Hypothalamus (tissue), 51 donors: ENCODE measurements around the gene CAPN15.
A peak's percentile ranks its signal among the peaks of the same experiment; 100 is the strongest.
"Not testable (repeated sequence)": the region's sequence is repeated elsewhere in the genome, so short reads cannot be mapped to it uniquely, and the experiment has no call there.

ENCODE experiments used
- DNase-seq, 51 donors: peaks; one replicate each; lab custom pipeline; 2025; lab: John Stamatoyannopoulos, UW

The CAPN15 gene

DNA sequence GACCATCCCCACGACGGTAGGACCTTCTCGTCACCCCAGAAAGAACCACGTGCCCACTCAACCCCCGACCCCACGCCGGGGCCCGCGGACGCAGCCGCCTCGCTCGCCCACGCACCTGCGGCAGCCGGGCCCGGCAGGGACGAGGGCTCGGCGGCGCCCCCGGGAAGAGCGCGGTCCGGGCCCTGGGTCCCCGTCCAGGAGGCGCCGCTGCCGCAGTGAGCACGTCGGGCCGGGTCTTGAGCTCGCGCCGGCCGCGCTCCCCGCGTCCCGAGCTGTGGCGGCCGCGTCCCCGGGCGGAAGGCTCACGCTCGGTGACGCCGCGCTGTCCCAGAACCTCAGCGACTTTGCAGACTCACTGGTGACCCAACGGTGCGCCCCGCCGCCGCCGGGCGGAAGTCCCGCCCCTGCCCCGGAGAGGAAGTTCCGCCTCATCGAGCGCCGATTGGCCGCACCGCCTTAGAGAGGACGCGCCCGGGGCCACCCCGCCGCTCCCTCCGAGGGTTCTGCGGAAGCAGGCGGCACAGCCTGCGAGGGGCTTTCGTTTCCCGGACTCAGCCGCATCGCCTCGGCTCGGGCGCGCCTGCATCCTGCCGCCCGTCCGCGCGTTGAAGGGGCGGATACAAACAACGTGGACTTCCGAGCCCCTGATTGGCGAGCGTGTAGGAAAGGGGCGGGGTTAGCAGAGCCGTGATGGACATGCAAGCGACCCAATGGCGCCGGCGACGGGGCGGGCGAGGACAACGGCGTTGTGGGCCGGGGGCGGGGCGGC, 61.6 kb downstream of the CAPN15 start:
- peak; percentile 92 to 100 (median 98) for DNase-seq

DNA sequence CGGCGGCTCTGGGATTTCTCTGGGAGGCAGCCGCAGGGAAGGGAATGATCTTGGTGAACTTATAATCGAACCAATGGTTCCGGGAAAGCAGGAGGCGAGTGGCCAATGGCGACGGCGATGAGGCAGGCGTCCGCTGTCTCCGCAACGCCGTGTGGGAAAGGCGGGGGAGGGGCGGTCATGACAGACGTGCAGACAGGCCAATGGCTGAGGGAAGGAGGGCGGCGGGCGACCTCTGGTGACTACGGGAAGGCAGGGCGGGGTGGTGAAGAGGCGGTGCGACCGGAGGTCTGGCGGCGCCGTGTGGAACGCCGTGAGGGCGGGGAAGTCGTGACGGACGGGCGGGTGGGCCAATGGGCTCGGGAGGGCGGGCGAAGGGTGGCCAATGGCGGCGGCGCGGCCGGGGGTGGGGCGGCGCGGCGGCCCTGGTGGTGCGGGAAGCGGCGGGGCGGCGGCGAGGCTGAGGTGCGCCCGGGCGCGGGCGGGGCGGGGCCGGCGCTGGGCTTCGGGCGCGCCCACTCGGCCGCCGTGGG, 62.2 kb downstream of the CAPN15 start, which contains the start of gene RAB40C:
Gene RAB40C (plus strand): TSS at position 409 of the 530 bp plus-strand sequence. CDS start 226 bp downstream, outside the sequence.
- peak; percentile 97 to 100 (median 99) for DNase-seq

DNA sequence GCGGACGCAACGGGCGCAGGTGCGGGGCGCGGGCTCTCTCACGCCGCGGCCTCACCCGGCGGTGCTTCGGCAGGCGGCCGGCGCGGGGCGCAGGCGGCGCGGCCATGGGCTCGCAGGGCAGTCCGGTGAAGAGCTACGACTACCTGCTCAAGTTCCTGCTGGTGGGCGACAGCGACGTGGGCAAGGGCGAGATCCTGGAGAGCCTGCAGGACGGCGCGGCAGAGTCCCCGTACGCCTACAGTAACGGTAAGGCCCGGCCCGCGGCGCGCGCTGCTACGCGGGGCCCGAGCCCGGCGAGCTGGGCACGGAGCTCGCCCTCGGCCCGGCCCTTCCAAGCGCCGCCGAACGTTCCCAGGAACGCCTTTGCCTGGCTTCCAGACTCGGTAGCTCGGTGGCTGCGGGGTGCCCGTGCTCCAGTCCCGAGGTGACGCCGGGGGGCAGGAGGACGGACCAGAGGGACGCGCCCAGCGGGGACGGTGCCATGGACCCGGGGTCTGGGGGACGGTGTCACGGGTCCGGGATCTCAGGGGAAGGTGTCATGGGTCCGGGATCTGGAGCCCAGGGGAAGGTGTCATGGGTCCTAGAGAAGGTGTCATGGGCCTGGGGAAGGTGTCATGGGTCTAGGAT, 62.8 kb downstream of the CAPN15 start:
- no peak for DNase-seq

DNA sequence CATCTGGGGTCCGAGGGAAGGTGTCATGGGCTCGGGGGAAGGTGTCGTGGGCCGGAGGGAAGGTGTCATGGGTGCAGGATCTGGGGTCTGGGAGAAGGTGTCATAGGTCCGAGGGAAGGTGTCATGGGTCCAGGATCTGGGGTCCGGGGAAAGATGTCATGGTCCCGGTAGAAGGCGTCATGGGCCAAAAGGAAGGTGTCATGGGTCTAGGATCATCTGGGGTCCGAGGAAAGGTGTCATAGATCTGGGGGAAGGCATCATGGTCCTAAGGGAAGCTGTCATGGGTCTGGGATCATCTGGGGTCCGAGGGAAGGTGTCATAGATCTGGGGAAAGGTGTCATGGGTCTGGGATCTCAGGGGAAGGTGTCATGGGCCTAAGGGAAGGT, 63.3 kb downstream of the CAPN15 start:
- DNase-seq = no peak

DNA sequence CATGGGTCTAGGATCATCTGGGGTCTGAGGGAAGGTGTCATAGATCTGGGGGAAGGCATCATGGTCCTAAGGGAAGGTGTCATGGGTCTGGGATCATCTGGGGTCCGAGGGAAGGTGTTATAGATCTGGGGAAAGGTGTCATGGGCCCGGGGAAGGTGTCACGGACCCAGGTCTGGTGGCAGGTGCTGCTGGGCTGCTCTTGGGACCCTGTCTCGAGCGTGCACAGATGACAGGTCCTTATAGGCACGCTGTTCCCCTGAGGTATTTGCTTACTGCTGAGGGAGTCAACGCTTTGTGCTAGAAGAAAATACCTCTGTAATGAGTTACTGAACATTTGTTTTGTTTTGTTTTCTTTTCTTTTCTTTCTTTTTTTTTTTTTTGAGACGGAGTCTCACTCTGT, 63.7 kb downstream of the CAPN15 start:
- DNase-seq = no peak

DNA sequence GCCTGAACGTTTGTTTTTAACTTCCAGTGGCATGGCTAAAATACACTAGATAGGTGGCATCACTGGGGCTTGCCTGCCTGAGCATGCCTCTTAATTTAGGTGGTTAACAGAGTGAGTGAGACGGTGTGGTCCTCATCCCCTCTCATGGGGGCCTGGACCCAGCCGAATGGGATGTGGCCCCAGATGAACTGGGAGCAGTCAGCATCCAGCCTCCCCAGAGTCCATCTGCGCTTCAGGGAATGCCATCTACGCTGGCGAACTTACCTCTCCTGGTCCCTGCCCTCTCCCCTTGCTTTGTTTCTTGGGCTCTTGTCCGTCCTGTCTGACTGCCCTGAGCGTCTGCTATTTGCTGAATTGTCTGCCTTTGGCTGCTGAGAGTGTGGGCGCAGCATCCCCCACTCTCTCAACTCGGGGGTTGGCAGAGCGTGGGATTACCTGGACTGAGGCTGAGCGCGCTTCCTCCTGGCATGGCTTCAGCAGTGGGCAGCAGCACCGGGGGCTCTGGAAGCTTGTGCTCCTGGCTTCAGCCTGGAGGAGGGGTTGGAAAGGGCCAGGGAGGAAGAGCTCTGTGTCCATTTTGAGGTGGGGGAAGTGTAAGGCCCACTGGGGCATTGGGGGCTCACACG, 64.5 kb downstream of the CAPN15 start:
- no peak for DNase-seq

DNA sequence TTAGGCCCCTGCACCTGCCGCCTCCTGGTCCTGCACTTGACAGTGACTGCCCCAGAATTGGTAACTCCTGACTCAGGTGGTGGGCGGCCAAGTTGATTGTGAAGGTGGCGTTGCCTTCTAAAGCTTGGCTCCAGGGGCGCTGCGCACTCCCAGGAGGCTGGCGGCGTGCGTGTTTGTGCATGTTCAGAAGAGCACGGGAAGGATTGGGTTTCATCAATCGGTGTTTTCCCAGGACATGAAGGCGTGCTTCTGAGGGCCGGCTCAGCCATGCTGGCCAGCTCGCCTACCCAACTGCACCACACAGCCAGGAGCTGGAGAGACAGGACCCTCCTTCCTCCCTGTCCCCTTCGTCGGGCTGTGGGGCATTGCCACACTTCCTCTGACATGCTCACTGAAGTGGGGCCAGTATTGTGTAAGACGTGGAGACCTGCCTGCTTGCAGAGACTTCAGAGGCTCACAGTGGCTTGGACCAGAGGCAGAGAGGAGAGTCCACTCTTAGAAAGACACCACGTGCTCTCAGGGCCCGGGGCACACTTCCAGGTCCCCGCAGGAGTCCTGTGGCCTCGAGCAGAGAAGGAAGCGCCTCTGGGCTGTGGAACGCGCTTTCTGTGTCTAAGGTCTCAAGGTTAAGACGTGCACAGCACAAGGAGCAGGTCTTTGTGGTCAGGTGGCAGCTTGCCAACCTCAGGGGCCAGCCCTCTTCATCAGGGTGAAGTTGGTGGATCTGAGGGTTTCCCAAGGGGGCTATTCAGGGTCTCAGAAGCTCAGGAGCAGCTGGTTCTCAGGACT, 65.2 kb downstream of the CAPN15 start:
- peak in 30 of 51 donors; percentile 4 to 80 (median 46) for DNase-seq

DNA sequence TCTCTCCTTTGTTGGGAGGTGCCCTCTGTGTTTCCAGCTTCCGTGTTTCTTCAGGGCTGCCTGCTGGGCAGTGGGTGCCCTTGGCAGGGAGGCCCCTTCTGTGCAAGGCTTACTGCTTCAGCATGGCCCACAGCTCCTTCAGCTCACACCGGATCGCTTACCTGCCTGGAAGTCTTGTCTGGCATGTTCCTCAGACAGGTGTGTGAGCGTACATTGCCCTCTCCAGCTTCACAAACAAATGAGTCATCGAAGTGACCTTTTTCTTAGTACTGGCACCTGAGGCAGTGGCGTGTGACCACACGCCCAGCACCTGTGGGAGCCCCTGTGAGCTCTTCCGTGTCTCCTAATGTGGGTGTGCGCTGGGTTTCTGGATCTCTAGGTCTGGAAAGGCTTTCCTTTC, 65.9 kb downstream of the CAPN15 start:
- no peak for DNase-seq

DNA sequence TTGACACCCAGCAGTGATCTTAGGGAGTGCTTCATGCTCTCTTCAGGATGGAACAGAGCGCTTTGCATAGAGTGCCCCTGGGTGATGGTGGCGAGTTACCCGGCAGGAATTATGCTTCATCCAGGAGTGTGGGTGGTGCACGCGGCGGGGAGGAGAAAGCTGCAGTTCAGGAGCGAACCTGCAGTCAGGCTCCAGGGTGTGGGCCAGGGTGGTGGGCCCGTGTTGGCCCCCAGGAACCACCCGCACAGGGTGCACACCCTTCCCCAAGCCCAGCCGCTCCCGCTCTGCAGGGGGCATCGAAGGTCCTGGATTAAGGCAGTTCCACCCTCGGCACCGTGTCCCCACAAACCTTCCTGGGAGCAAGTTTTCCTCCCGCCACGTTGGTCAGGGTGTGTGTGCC, 66.3 kb downstream of the CAPN15 start:
- peak in 1 of 51 donors; percentile 16 for DNase-seq

DNA sequence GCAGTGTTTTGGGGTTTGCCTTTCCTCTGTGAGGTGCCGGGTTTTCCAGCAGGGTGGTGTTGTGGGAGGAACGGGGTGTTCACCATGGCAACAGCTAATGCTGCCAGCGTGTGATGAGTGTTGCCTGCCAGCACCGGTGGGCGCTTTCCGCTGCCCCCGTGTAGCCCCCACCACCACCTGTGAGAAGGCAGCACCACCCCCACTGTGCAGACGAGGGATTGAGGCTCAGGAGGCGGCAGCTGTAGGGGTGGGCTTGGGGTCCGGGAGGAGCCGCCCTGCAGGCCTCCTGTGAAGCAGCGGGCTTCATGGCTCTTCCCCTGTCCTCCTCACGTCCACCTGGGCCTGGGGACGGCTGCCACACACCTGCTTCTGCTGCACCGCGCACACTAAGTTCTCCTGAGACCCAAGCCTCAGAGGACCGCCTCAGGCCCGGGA, 67.6 kb downstream of the CAPN15 start:
- no peak for DNase-seq

DNA sequence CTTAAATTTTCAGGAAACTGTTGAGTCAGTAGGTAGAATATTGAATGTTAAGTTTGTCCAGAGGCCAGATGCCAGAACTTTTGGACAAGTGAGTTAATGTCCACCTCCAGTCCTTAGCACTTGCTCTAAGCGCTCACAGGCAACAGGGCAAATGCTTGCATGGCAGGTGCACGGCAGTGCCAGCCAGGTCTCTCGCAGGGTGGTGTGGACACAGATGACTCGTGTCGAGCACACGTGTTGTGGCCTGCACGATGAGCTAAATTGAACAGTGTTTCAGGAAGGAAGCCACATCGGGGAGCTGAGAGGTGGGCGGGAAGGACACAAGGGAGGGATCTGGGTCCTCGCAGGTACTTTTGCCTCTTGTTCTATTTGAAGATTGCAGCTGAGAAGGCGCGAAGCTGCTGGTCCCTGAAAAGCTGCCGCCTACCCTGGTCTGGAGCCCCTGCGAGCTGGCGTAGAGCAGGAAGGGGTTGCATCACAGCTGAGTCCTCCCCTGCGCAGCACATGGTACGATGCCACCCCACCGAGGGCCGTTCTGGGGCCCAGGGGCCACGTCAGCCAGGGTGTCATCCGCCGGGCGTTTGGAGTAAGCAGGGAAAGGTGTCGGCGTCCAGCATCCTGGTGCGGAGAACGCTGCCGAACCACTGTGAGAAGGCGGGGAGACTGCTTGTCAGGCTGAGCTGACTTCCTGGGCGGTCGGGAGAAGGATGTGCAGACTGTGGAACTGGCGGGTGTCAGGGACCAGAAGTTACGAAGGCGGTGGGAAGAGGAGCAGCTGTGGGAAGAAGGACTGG, 68.6 kb downstream of the CAPN15 start:
- peak in 1 of 51 donors; percentile 67 for DNase-seq

DNA sequence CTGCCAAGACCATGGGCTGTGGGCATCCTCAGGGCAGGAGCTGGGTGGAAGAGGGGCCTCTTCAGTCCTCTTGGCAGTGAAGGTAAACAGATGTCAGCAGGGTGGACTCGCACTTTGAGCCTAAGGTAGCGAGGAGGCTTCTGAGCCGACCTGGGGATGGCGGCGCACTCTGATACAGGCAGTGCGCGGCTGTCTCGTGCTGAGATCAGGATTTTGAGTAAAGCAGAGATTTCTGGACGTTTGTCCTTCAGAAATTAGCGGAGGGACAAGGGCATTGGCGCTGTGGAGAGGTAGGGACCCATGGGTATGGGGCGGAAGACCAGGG, 69.2 kb downstream of the CAPN15 start:
- DNase-seq = no peak

DNA sequence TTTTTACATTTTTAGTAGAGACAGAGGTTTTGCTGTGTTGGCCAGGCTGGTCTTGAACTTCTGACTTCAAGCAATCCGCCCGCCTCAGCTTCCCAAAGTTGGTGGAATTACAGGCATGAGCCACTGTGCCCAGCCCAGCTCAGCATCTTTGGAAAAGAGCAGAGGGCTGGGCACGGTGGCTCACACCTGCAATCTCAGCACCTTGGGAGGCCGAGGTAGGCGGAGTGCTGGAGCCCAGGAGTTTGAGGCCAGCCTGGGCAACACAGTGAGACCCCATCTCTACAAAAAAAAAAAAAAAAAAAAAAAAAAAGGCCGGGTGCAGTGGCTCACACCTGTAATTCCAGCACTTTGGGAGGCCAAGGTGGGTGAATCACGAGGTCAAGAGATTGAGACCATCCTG, 70.1 kb downstream of the CAPN15 start:
- not testable (repeated sequence) for DNase-seq

DNA sequence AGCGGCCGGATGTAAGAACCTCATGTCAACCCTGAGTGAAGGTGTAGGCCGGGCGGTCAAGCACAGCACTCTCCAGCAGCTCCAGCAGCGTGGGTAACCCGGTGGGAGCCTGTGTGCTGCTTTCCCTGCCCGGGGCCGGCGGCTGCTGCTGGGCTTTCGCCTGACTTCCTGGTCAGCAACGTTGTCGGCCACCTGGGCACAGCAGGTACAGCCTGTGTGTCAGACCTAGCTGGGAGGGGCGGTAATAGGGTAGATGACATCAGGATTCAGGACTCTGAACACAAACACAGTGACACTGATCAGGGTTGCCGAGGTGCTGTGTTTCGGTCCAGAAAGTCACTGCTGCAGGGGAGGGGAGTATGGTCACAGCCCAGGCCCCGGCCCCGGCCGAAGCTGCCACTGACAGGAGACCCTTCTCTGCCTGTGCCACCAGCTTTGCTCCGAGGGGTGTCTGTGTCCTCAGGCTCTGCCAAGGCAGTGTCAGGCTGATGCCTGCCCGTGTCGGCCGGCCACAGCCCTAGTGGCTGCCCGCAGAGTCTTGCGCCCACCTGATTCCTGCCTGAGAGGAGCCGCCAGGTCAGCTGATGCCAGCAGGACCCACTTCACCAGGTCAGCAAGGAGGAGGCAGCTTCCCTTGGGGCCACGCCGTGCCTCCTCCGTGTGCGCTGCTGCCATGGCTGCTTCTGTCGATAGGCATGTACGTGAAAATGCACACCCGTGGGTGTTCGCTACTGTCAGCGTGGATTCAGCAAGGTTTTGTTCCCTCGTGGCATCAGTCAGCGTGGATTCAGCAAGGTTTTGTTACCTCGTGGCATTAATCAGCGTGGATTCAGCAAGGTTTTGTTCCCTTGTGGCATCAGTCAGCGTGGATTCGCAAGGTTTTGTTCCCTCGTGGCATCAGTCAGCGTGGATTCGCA, 71.6 kb downstream of the CAPN15 start:
- DNase-seq = no peak

DNA sequence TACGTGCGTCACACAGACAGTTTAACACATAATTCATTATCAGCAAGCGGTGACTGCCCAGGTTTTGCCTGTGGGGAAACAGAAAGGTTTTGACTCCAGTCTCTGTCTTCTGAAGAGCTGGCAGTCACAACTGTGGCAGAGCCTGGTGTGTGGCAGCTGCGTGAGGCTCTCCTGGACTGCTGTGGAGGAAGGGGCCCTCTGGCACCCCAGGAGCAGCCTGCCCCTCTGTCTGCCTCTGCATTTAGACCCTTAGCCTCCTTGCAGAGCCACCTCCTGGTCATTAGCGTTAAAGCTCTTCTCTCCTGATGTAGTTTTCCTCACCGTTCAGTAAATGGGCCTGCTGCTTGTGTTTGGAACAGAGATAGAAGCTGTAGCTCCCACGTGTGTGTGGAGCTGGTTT, 73.3 kb downstream of the CAPN15 start:
- DNase-seq = no peak

DNA sequence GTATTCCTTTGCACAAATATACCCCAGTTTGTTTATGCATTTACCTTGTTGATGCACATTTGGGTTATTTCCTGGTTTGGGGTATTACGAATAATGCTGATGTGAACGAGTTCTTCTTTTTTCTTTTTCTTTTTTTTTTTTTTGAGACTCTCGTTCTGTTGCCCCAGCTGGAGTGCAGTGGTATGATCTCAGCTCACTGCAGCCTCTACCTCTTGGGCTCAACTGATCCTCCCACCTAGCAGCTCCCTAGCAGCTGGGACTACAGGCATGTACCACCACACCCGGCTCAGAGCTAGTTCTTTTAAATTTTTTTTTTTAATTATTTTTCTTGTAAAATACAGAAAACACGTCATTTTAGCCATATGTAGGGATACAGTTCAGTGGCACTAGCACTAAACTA, 76.4 kb downstream of the CAPN15 start:
- no peak for DNase-seq
